Fibroblast of lung (primary cell): ENCODE measurements around the gene CRIP1. TPM values are rescaled to one million over a fixed set of nuclear protein-coding genes. Genes with fewer than 3 reads are reported as not detected.

Experiments
- DNase-seq, 2 donors: peaks; one replicate each; pipeline versions ENCODE4 v3.0.0 to v3.0.0-alpha.2; 2010; ENCODE audit warnings: low read depth in 2 of 2
- H2AFZ ChIP-seq: 2 replicates; pipeline ENCODE4 v1.5.1; 2012; ENCODE audit warnings: low read length, control low read depth, inconsistent platforms
- H3K27ac ChIP-seq: 2 replicates; pipeline ENCODE4 v1.5.1; 2011; ENCODE audit warnings: low read length, control low read depth; ENCODE audit not compliant: insufficient read depth
- H3K27me3 ChIP-seq: 2 replicates; pipeline ENCODE4 v1.5.1; 2011; ENCODE audit warnings: mild to moderate bottlenecking, low read length; ENCODE audit not compliant: control insufficient read depth, insufficient read depth
- H3K36me3 ChIP-seq: 2 replicates; pipeline ENCODE4 v1.5.1; 2011; ENCODE audit warnings: low read length; ENCODE audit not compliant: control insufficient read depth, insufficient read depth
- H3K4me1 ChIP-seq: 2 replicates; pipeline ENCODE4 v1.5.1; 2011; ENCODE audit warnings: low read length; ENCODE audit not compliant: control insufficient read depth, insufficient read depth; ENCODE audit errors: extremely low read depth
- H3K4me2 ChIP-seq: 2 replicates; pipeline ENCODE4 v1.5.1; 2011; ENCODE audit warnings: low read length, control low read depth; ENCODE audit not compliant: insufficient read depth; ENCODE audit errors: extremely low read depth
- H3K4me3 ChIP-seq, 4 experiments: fragments of 200-600 bp in 1 of 4; sonication (generic) in 1 of 4; replicated peaks in 1 of 4; 2 replicates each; pipeline ENCODE4 v1.5.1; 2011 to 2016; ENCODE audit warnings: low read length in 4 of 4, low read depth in 3 of 4, mild to moderate bottlenecking in 3 of 4, control low read depth in 2 of 4, inconsistent platforms in 1 of 4, mixed read lengths in 1 of 4; ENCODE audit not compliant: insufficient read depth in 1 of 4; ENCODE audit errors: control extremely low read depth in 1 of 4
- H3K79me2 ChIP-seq: 2 replicates; pipeline ENCODE4 v1.5.1; 2012; ENCODE audit warnings: mild to moderate bottlenecking, low read length, inconsistent platforms; ENCODE audit not compliant: control insufficient read depth, insufficient read depth
- H3K9ac ChIP-seq: 2 replicates; pipeline ENCODE4 v1.5.1; 2011; ENCODE audit warnings: mild to moderate bottlenecking, low read length, control low read depth; ENCODE audit not compliant: insufficient read depth
- H3K9me3 ChIP-seq: 2 replicates; pipeline ENCODE4 v1.5.1; 2012; ENCODE audit warnings: low read depth, low read length; ENCODE audit not compliant: control insufficient read depth, insufficient read depth
- H4K20me1 ChIP-seq: 2 replicates; pipeline ENCODE4 v1.5.1; 2011; ENCODE audit warnings: low read length; ENCODE audit not compliant: control insufficient read depth, insufficient read depth; ENCODE audit errors: extremely low read depth
- CTCF ChIP-seq, 2 donors: IDR thresholded peaks in 1 of 2; conservative IDR thresholded peaks in 1 of 2; 1 replicate in 1 of 2; 2 replicates in 1 of 2; pipeline ENCODE4 v1.5.1; 2011 to 2012; ENCODE audit warnings: low read length in 2 of 2, control low read depth in 1 of 2, inconsistent platforms in 1 of 2, low read depth in 1 of 2, mild to moderate bottlenecking in 1 of 2
- EZH2 ChIP-seq: IDR thresholded peaks from 2 replicates; pipeline ENCODE4 v1.5.1; 2012; ENCODE audit warnings: low read length, control low read depth, mild to moderate bottlenecking; ENCODE audit errors: missing control alignments
- polyA plus RNA-seq, 2 donors: library from polyadenylated mRNA; depleted of rRNA in 1 of 2; stranded (reverse) in 1 of 2; unstranded in 1 of 2; fragments of >200 nt; gene quantifications; 2 replicates each; pipeline ENCODE4 v1.2.1, GENCODE V29; 2011 to 2012; ENCODE audit warnings: missing spikeins in 1 of 2
- total RNA-seq: library from RNA; depleted of rRNA; stranded (reverse); fragments of >200 nt; gene quantifications from 2 replicates; pipeline ENCODE4 v1.2.1, GENCODE V29; 2014

CRIP1 gene
- total and polyA plus RNA-seq, 2 donors (not counting 1 experiment from before 2014, with no cell fraction given) = 2.5 to 3.0 TPM

GRCh38 chr14:105476097-105476830, 10.4 kb upstream of the CRIP1 start:
- H3K4me3 ChIP-seq = peak overlapping the region; percentile 34 to 70 (median 64)
- no peaks in the 10 kb centered on the region for H4K20me1 ChIP-seq
- TF ChIP-seq CTCF (conservative IDR thresholded peaks at IDR 0.05 in 1 of 2, IDR thresholded peaks at IDR 0.05 in 1 of 2; ENCODE audit: low read depth in 1 of 2, low read length in 2 of 2) (no peak), EZH2 (no peak)
- H3K9ac ChIP-seq = peak overlapping the region; percentile 93
- H3K4me2 ChIP-seq = peak overlapping the region; percentile 67
- H3K36me3 ChIP-seq = peaks cover 6% of the 10 kb centered on the region
- no peaks in the 10 kb centered on the region for H3K27me3 ChIP-seq
- DNase-seq = peak; percentile 34 to 40
- peak overlapping the region; percentile 87 for H3K27ac ChIP-seq
- H3K9me3 ChIP-seq = no peaks in the 10 kb centered on the region
- peaks cover 5% of the 10 kb centered on the region for H3K79me2 ChIP-seq
- H3K4me1 ChIP-seq = peaks cover 30% of the 10 kb centered on the region
- no peak overlapping the region for H2AFZ ChIP-seq

- Histone ChIP-seq H3K9ac (peak overlapping the region; percentile 23), H3K36me3 (peaks cover 6% of the 10 kb centered on the region), H4K20me1 (no peaks in the 10 kb centered on the region), H3K4me3 (peak overlapping the region in 3 of 4 experiments; percentile 61 to 70 (median 67)), H3K79me2 (peaks cover 5% of the 10 kb centered on the region), H2AFZ (no peak overlapping the region), H3K4me2 (peak overlapping the region; percentile 67), H3K27ac (peak overlapping the region; percentile 87), H3K4me1 (peaks cover 31% of the 10 kb centered on the region), H3K27me3 (no peaks in the 10 kb centered on the region), H3K9me3 (no peaks in the 10 kb centered on the region)
- TF ChIP-seq EZH2 (no peak), CTCF (conservative IDR thresholded peaks at IDR 0.05 in 1 of 2, IDR thresholded peaks at IDR 0.05 in 1 of 2; ENCODE audit: low read depth in 1 of 2, low read length in 2 of 2) (no peak)
- DNase-seq = no peak
Measured at GRCh38 chr14:105476831-105477659, 9.6 kb upstream of the CRIP1 start.

GRCh38 chr14:105477660-105478397, 8.9 kb upstream of the CRIP1 start:
- no peaks in the 10 kb centered on the region for H3K27me3 ChIP-seq
- peaks cover 6% of the 10 kb centered on the region for H3K36me3 ChIP-seq
- no peak overlapping the region for H3K9ac ChIP-seq
- no peak for TF ChIP-seq EZH2
- no peak for TF ChIP-seq CTCF (conservative IDR thresholded peaks at IDR 0.05 in 1 of 2, IDR thresholded peaks at IDR 0.05 in 1 of 2; ENCODE audit: low read depth in 1 of 2, low read length in 2 of 2)
- no peaks in the 10 kb centered on the region for H3K9me3 ChIP-seq
- H3K4me2 ChIP-seq = no peak overlapping the region
- no peak for DNase-seq
- H3K4me3 ChIP-seq = no peak overlapping the region
- H4K20me1 ChIP-seq = no peaks in the 10 kb centered on the region
- peaks cover 34% of the 10 kb centered on the region for H3K4me1 ChIP-seq
- peaks cover 5% of the 10 kb centered on the region for H3K79me2 ChIP-seq
- H3K27ac ChIP-seq = no peak overlapping the region
- H2AFZ ChIP-seq = no peak overlapping the region
